Skin epidermis (tissue), 12 donors: ENCODE results near the gene FBXL4.

Experiments
- H3K27ac ChIP-seq, 21 experiments: fragments of 200-600 bp; sonication (generic) in 11 of 21; one replicate each; pipeline ENCODE4 v1.5.0; 2020; ENCODE audit warnings: mild to moderate bottlenecking in 3 of 21, inconsistent platforms in 2 of 21, moderate library complexity in 2 of 21
- H3K4me3 ChIP-seq, 7 experiments: fragments of 200-600 bp; sonication (generic) in 2 of 7; one replicate each; pipeline ENCODE4 v1.5.0; 2020; ENCODE audit warnings: inconsistent platforms in 2 of 7, mild to moderate bottlenecking in 2 of 7, moderate library complexity in 1 of 7

FBXL4 gene

GRCh38 chr6:98831057-98831958 is 116.4 kb downstream of the FBXL4 start:
- Histone ChIP-seq H3K4me3 (no peak overlapping the region), H3K27ac (no peak overlapping the region)

- no peak overlapping the region for H3K4me3 ChIP-seq
- no peak overlapping the region for H3K27ac ChIP-seq
Observed at GRCh38 chr6:98830146-98830545, 117.6 kb downstream of the FBXL4 start.

DNA sequence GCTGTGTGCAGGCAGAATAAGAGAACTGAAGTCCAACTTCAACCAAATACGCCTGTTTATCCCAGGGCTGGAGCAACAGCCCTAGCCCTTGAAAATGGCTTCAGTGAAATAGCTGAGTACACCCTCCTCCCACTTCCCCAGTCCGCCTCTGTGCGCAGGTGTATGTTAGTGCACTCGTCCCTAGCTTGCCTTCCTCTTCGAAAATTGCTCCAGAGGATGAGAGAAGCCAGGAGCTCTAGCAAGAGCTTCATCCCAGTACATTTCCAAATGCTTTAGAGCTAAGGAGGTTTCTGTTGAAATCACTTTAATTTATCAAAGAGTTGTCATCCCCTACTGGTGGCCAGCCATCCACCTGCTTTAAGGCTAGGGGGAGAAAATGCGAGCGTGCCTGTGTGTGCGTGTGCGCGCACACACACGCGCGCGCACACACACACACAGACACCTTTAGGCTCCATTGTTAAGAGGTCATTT is 118.8 kb downstream of the FBXL4 start:
- H3K4me3 ChIP-seq, result no peak overlapping the region
- no peak overlapping the region for H3K27ac ChIP-seq

GRCh38 chr6:98828211-98828788 is 119.4 kb downstream of the FBXL4 start:
- Histone ChIP-seq H3K4me3 (no peak overlapping the region), H3K27ac (no peak overlapping the region)

GRCh38 chr6:98827295-98828159 is 120.2 kb downstream of the FBXL4 start:
- H3K27ac ChIP-seq, result no peak overlapping the region
- H3K4me3 ChIP-seq, result no peak overlapping the region

GRCh38 chr6:98825600-98826230 is 122.0 kb downstream of the FBXL4 start:
- Histone ChIP-seq H3K27ac (no peak overlapping the region), H3K4me3 (no peak overlapping the region)

DNA sequence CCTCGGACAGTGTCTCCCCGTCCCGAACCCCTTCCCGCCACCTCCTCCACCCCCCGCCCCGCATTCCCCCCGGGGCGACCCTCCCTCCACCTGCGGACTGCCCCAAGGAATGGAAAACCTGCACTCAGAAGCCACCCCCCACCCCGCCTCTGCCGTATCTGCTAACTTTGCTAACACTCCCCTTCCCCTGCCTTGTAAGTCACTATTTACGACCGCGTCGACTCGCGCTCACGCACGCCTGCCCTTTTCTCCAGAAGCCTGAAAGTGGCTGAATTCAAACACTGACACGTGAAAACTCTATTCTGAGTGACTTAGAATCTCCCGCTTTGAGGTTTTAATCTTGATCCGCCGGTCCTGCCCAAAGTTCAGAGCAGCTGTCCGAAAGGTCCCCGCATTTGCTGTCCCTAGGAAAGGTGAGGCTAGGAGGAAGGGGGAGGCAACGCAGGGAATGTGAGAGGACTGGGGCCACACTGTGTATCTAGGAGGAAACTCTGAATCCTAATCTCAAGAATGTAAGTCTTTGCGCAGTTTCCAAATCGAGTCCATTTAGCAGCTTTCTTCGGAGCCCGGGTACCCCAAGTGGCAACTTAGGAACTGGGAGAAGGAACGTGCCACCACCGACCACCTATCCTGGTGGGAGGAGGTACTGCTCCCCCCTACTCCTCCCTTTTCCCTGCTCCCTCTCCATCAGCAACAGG is 122.7 kb downstream of the FBXL4 start:
- Histone ChIP-seq H3K4me3 (no peak overlapping the region), H3K27ac (no peak overlapping the region)

DNA sequence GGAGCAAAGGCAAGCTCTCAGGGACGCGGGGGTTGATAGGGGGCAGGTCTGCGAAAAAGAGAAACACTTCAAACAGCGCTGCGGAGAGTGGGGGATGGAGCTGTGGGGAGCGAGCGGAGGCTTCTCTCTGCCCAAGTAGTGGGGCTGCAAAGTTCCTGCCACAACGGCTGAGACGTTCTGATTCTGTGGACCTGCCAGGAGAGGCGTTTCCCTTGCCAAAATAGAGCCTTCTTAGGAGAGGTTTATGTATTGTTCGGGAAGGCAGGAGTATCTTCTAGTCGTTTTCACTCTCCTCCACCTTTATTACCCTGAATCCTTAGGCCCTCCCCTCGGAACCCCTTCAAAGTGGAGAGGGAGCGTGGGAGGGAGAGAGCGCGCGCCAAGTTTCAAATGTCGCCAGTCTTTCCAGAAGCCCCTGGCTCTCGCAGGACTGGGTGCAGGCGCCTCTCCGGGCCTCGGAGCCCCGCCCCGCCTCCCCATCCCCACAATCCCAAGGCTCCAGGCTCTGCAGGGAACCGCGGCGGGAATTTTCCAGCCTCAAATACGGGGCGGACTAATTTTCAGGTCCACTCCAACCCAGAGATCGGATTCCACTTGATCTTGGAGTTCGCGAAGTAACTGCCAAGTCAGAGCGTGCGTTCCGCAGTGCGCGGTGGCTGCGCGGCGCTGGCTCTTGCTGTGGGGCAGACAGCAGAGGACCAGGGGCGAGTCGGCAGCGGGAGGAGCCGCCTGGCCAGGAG is 123.4 kb downstream of the FBXL4 start:
- Histone ChIP-seq H3K4me3 (peak overlapping the region in 1 of 7 experiments; percentile 11), H3K27ac (no peak overlapping the region)

DNA sequence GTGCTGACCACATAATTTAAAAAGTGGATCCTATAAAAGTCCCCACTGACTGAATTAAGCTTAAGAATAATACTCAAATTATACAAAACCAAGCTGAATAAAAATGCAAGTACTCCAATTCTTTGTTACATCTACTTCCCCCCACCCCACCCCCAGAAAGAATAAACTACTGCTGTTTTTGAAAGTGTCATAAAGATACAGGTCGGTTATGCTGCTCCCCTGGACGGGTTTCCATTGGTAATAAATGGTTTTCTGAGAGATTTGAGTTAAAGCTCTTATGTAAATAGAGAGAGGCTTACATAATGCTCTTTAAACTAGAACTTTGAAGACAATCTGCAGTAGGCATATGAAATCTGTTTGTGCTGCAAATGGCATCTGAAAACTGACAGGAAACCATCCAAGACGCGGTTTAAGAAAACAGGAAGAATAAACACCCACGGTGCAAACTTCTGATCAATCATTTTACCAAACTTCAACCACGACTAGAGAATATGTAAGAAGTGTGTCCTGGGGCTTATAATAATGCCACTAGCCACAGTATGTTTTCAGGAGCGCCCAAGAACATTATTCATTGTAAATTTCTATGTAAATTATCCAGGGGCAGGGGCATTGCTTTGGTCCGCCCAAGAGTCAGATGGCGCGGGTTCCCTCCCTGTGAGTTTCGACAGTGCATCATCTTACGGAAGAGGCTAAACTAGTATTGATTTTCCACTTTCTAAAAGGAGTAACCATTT is 124.2 kb downstream of the FBXL4 start:
- H3K27ac ChIP-seq, result no peak overlapping the region
- H3K4me3 ChIP-seq, result no peak overlapping the region

- Histone ChIP-seq H3K27ac (no peak overlapping the region), H3K4me3 (no peak overlapping the region)
Observed at GRCh38 chr6:98821756-98822405, 125.9 kb downstream of the FBXL4 start.
